ENCODE data around the gene SAC3D1. TPM values are rescaled to one million over a fixed set of nuclear protein-coding genes. Genes with fewer than 3 reads are reported as not detected.

The SAC3D1 gene
- total and polyA plus RNA-seq, 9 of the 15 experiments (the other 6 are each of a cell fraction or from before 2014, with no cell fraction given), result 0.20 to 35.2 (median 5.8) TPM

GRCh38 chr11:65003282-65003681 is 37.7 kb upstream of the SAC3D1 start (continued):
- TF ChIP-seq, protein P1, sequence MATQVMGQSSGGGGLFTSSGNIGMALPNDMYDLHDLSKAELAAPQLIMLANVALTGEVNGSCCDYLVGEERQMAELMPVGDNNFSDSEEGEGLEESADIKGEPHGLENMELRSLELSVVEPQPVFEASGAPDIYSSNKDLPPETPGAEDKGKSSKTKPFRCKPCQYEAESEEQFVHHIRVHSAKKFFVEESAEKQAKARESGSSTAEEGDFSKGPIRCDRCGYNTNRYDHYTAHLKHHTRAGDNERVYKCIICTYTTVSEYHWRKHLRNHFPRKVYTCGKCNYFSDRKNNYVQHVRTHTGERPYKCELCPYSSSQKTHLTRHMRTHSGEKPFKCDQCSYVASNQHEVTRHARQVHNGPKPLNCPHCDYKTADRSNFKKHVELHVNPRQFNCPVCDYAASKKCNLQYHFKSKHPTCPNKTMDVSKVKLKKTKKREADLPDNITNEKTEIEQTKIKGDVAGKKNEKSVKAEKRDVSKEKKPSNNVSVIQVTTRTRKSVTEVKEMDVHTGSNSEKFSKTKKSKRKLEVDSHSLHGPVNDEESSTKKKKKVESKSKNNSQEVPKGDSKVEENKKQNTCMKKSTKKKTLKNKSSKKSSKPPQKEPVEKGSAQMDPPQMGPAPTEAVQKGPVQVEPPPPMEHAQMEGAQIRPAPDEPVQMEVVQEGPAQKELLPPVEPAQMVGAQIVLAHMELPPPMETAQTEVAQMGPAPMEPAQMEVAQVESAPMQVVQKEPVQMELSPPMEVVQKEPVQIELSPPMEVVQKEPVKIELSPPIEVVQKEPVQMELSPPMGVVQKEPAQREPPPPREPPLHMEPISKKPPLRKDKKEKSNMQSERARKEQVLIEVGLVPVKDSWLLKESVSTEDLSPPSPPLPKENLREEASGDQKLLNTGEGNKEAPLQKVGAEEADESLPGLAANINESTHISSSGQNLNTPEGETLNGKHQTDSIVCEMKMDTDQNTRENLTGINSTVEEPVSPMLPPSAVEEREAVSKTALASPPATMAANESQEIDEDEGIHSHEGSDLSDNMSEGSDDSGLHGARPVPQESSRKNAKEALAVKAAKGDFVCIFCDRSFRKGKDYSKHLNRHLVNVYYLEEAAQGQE (IDR thresholded peaks at IDR 0.05; ENCODE audit: borderline replicate concordance), result peak; percentile 94
- TF ChIP-seq, protein P1 (CRISPR knock-in tag; IDR thresholded peaks at IDR 0.05; ENCODE audit: low read depth), result peak; percentile 55; the same call in 1 of the 2 replicates
- no peak for TF ChIP-seq CHD7 (IDR thresholded peaks at IDR 0.05; ENCODE audit: low read depth, low read length)
- TF ChIP-seq EHMT2 (IDR thresholded peaks at IDR 0.05), result peak; percentile 93
